Smooth muscle cell of the brain vasculature (primary cell): ENCODE results near the gene LRRK2.
"Not testable (repeated sequence)": the region's sequence is repeated elsewhere in the genome, so short reads cannot be mapped to it uniquely, and the experiment has no call there.

Experiments used
- DNase-seq: peaks from one replicate; pipeline ENCODE4 v3.0.0-alpha.2; 2012; ENCODE audit warnings: low read depth, low spot score

Gene LRRK2

GRCh38 chr12:40212566-40212965 is 12.2 kb upstream of the LRRK2 start:
- DNase-seq: no peak

- no peak for DNase-seq
Observed at GRCh38 chr12:40215982-40216381, 8.8 kb upstream of the LRRK2 start.

GRCh38 chr12:40216516-40217288 is 8.1 kb upstream of the LRRK2 start:
- DNase-seq: no peak

GRCh38 chr12:40219760-40220159 is 5.0 kb upstream of the LRRK2 start:
- no peak for DNase-seq

- DNase-seq: no peak
Observed at GRCh38 chr12:40222247-40222646, 2.5 kb upstream of the LRRK2 start.

- no peak for DNase-seq
Observed at GRCh38 chr12:40223646-40224045, 1.2 kb upstream of the LRRK2 start.

- no peak for DNase-seq
Observed at GRCh38 chr12:40225337-40225983, 663 bp downstream of the LRRK2 start.

- no peak for DNase-seq
Observed at GRCh38 chr12:40225984-40226602, 1.3 kb downstream of the LRRK2 start.

GRCh38 chr12:40226705-40227104 is 1.9 kb downstream of the LRRK2 start:
- no peak for DNase-seq

- no peak for DNase-seq
Observed at GRCh38 chr12:40227447-40227846, 2.6 kb downstream of the LRRK2 start.

- DNase-seq: no peak
Observed at GRCh38 chr12:40228727-40229126, 3.9 kb downstream of the LRRK2 start.

GRCh38 chr12:40229690-40230651 is 5.2 kb downstream of the LRRK2 start:
- DNase-seq: no peak

- no peak for DNase-seq
Observed at GRCh38 chr12:40232602-40233001, 7.8 kb downstream of the LRRK2 start.

GRCh38 chr12:40233741-40234367 is 9.1 kb downstream of the LRRK2 start:
- DNase-seq: no peak

- no peak for DNase-seq
Observed at GRCh38 chr12:40236357-40236850, 11.6 kb downstream of the LRRK2 start.

- no peak for DNase-seq
Observed at GRCh38 chr12:40238266-40238902, 13.6 kb downstream of the LRRK2 start.

- no peak for DNase-seq
Observed at GRCh38 chr12:40238979-40239378, 14.2 kb downstream of the LRRK2 start.

- DNase-seq: no peak
Observed at GRCh38 chr12:40240779-40241178, 16.0 kb downstream of the LRRK2 start.

GRCh38 chr12:40241741-40242140 is 16.9 kb downstream of the LRRK2 start:
- DNase-seq: no peak

- not testable (repeated sequence) for DNase-seq
Observed at GRCh38 chr12:40244526-40245156, 19.8 kb downstream of the LRRK2 start.
